Liver (tissue), 3 donors: ENCODE results near the gene RAB11FIP5.

Experiments used
- CTCF ChIP-seq: fragments of 150-350 bp; IDR thresholded peaks from 2 replicates; pipeline ENCODE4 v1.5.1; 2017; ENCODE audit warnings: improper control_type of control experiment, low read depth, low read length; ENCODE audit not compliant: missing input control
- EGR1 ChIP-seq, 2 donors: IDR thresholded peaks; 2 replicates each; pipeline ENCODE4 v1.6.1; 2016 to 2018; ENCODE audit warnings: antibody characterized with exemption in 2 of 2, low read depth in 2 of 2
- GABPA ChIP-seq, 2 donors: IDR thresholded peaks in 1 of 2; conservative IDR thresholded peaks in 1 of 2; 2 replicates each; pipeline ENCODE4 v1.6.1; 2016; ENCODE audit warnings: antibody characterized with exemption in 2 of 2, mild to moderate bottlenecking in 1 of 2, moderate library complexity in 1 of 2
- HNF4A ChIP-seq, 2 donors: conservative IDR thresholded peaks; 2 replicates each; pipeline ENCODE4 v1.6.1; 2016; ENCODE audit warnings: antibody characterized with exemption in 2 of 2, mild to moderate bottlenecking in 2 of 2
- HNF4G ChIP-seq: IDR thresholded peaks from 2 replicates; pipeline ENCODE4 v1.6.1; 2016; ENCODE audit warnings: antibody characterized with exemption
- JUND ChIP-seq, 2 donors: IDR thresholded peaks; 2 replicates each; pipeline ENCODE4 v1.6.1; 2016; ENCODE audit warnings: antibody characterized with exemption in 2 of 2
- RAD21 ChIP-seq, 2 donors: IDR thresholded peaks; 2 replicates each; pipeline ENCODE4 v1.6.1; 2016; ENCODE audit warnings: antibody characterized with exemption in 2 of 2, mild to moderate bottlenecking in 2 of 2
- REST ChIP-seq: IDR thresholded peaks from 2 replicates; pipeline ENCODE4 v1.6.1; 2016; ENCODE audit warnings: antibody characterized with exemption, mild to moderate bottlenecking
- SP1 ChIP-seq: IDR thresholded peaks from 2 replicates; pipeline ENCODE4 v1.6.1; 2018; ENCODE audit warnings: antibody characterized with exemption, mild to moderate bottlenecking
- TAF1 ChIP-seq: conservative IDR thresholded peaks from 2 replicates; pipeline ENCODE4 v1.6.1; 2016; ENCODE audit warnings: antibody characterized with exemption, mild to moderate bottlenecking
- YY1 ChIP-seq: IDR thresholded peaks from 2 replicates; pipeline ENCODE4 v1.6.1; 2016; ENCODE audit warnings: antibody characterized with exemption, mild to moderate bottlenecking
- TF ChIP-seq, protein P1 (sequence below): IDR thresholded peaks from 2 replicates; pipeline ENCODE4 v1.6.1; 2016; ENCODE audit warnings: antibody characterized with exemption
- TF ChIP-seq, protein P2 (sequence below): IDR thresholded peaks from 2 replicates; pipeline ENCODE4 v1.6.1; 2016; ENCODE audit warnings: antibody characterized with exemption
- donor health status: healthy.
- donor health status: healthy.

GRCh38 chr2:73112913-73113854, at the start of gene RAB11FIP5:
- TF ChIP-seq YY1 = no peak
- no peak for TF ChIP-seq REST
- no peak for TF ChIP-seq CTCF
- no peak for TF ChIP-seq TAF1
- TF ChIP-seq RAD21 (IDR thresholded peaks at IDR 0.05) = no peak
- TF ChIP-seq, protein P1, sequence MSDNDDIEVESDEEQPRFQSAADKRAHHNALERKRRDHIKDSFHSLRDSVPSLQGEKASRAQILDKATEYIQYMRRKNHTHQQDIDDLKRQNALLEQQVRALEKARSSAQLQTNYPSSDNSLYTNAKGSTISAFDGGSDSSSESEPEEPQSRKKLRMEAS = no peak
- TF ChIP-seq GABPA (IDR thresholded peaks at IDR 0.05 in 1 of 2, conservative IDR thresholded peaks at IDR 0.05 in 1 of 2) = no peak
- TF ChIP-seq EGR1 (IDR thresholded peaks at IDR 0.05; ENCODE audit: low read depth in 2 of 2) = no peak
- no peak for TF ChIP-seq HNF4A (conservative IDR thresholded peaks at IDR 0.05)
- no peak for TF ChIP-seq JUND (IDR thresholded peaks at IDR 0.05)
- no peak for TF ChIP-seq SP1
- TF ChIP-seq, protein P2, sequence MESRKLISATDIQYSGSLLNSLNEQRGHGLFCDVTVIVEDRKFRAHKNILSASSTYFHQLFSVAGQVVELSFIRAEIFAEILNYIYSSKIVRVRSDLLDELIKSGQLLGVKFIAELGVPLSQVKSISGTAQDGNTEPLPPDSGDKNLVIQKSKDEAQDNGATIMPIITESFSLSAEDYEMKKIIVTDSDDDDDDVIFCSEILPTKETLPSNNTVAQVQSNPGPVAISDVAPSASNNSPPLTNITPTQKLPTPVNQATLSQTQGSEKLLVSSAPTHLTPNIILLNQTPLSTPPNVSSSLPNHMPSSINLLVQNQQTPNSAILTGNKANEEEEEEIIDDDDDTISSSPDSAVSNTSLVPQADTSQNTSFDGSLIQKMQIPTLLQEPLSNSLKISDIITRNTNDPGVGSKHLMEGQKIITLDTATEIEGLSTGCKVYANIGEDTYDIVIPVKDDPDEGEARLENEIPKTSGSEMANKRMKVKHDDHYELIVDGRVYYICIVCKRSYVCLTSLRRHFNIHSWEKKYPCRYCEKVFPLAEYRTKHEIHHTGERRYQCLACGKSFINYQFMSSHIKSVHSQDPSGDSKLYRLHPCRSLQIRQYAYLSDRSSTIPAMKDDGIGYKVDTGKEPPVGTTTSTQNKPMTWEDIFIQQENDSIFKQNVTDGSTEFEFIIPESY = no peak
- no peak for TF ChIP-seq HNF4G
